Mesenchymal stem cell (in vitro differentiated cells and primary cell): ENCODE measurements around the gene FAM219B.

ENCODE experiments used
- DNase-seq: peaks from one replicate; pipeline ENCODE4 v3.0.0-alpha.2; 2013
- H2AFZ ChIP-seq: one replicate; pipeline ENCODE4 v1.6.1; 2013; ENCODE audit warnings: low read depth, mild to moderate bottlenecking, control low read depth, inconsistent platforms, low read length, moderate library complexity
- H2AK5ac ChIP-seq: 2 replicates; pipeline ENCODE4 v1.6.1; 2013; ENCODE audit warnings: low read length, moderate library complexity, mild to moderate bottlenecking, inconsistent platforms; ENCODE audit not compliant: severe bottlenecking
- H2BK120ac ChIP-seq: one replicate; pipeline ENCODE4 v1.6.1; 2013; ENCODE audit warnings: low read depth, mild to moderate bottlenecking, inconsistent platforms, low read length, moderate library complexity
- H2BK12ac ChIP-seq, 2 experiments: one replicate each; pipeline ENCODE4 v1.6.1; 2013; ENCODE audit warnings: inconsistent platforms in 2 of 2, low read length in 2 of 2, mild to moderate bottlenecking in 2 of 2, moderate library complexity in 2 of 2, control low read depth in 1 of 2
- H2BK15ac ChIP-seq: one replicate; pipeline ENCODE4 v1.6.1; 2013; ENCODE audit warnings: mild to moderate bottlenecking, low read depth, inconsistent platforms; ENCODE audit not compliant: poor library complexity, severe bottlenecking
- H2BK5ac ChIP-seq: 2 replicates; pipeline ENCODE4 v1.6.1; 2013; ENCODE audit warnings: low read depth, mild to moderate bottlenecking, low read length, control low read depth, inconsistent platforms; ENCODE audit not compliant: poor library complexity, severe bottlenecking
- H3K14ac ChIP-seq, 2 experiments: one replicate each; pipeline ENCODE4 v1.6.1; 2013; ENCODE audit warnings: inconsistent platforms in 2 of 2, low read length in 2 of 2, control low read depth in 1 of 2, mild to moderate bottlenecking in 1 of 2, moderate library complexity in 1 of 2
- H3K18ac ChIP-seq, 2 experiments: one replicate each; pipeline ENCODE4 v1.6.1; 2013; ENCODE audit warnings: inconsistent platforms in 2 of 2, low read length in 2 of 2, control low read depth in 1 of 2, low read depth in 1 of 2, mild to moderate bottlenecking in 1 of 2
- H3K23ac ChIP-seq, 2 experiments: one replicate each; pipeline ENCODE4 v1.6.1; 2013; ENCODE audit warnings: inconsistent platforms in 2 of 2, low read length in 2 of 2, mild to moderate bottlenecking in 2 of 2, moderate library complexity in 2 of 2, control low read depth in 1 of 2
- H3K27ac ChIP-seq: 2 replicates; pipeline ENCODE4 v1.5.1; 2013; ENCODE audit warnings: mild to moderate bottlenecking, moderate library complexity, low read length, control low read depth, inconsistent platforms; ENCODE audit not compliant: poor library complexity, severe bottlenecking
- H3K27me3 ChIP-seq, 2 experiments: 2 replicates each; pipeline versions ENCODE4 v1.6.1 to v1.7.0; 2013; ENCODE audit warnings: low read length in 2 of 2, mild to moderate bottlenecking in 2 of 2, moderate library complexity in 2 of 2, control low read depth in 1 of 2, inconsistent platforms in 1 of 2; ENCODE audit not compliant: control insufficient read depth in 1 of 2, insufficient read depth in 1 of 2
- H3K36me3 ChIP-seq, 2 experiments: 2 replicates each; pipeline versions ENCODE4 v1.6.1 to v1.7.0; 2013; ENCODE audit warnings: low read length in 2 of 2, control low read depth in 1 of 2, inconsistent platforms in 1 of 2, low read depth in 1 of 2, mild to moderate bottlenecking in 1 of 2; ENCODE audit not compliant: insufficient read depth in 2 of 2, control insufficient read depth in 1 of 2
- H3K4ac ChIP-seq, 2 experiments: one replicate each; pipeline ENCODE4 v1.6.1; 2013; ENCODE audit warnings: inconsistent platforms in 2 of 2, low read length in 2 of 2, mild to moderate bottlenecking in 2 of 2, moderate library complexity in 2 of 2, control low read depth in 1 of 2, low read depth in 1 of 2
- H3K4me1 ChIP-seq: 2 replicates; pipeline ENCODE4 v1.6.1; 2013; ENCODE audit warnings: low read depth, low read length, control low read depth; ENCODE audit not compliant: control insufficient read depth, insufficient read depth
- H3K4me2 ChIP-seq: 2 replicates; pipeline ENCODE4 v1.6.1; 2013; ENCODE audit warnings: low read length, mild to moderate bottlenecking, inconsistent platforms; ENCODE audit not compliant: poor library complexity, severe bottlenecking
- H3K4me3 ChIP-seq, 2 experiments: 2 replicates each; pipeline versions ENCODE4 v1.5.1 to v1.7.0; 2013; ENCODE audit warnings: low read length in 2 of 2, mild to moderate bottlenecking in 2 of 2, control low read depth in 1 of 2, low read depth in 1 of 2; ENCODE audit not compliant: insufficient read depth in 1 of 2
- H3K79me1 ChIP-seq: replicated peaks from 2 replicates; pipeline ENCODE4 v1.6.1; 2013; ENCODE audit warnings: mild to moderate bottlenecking, control low read depth, low read length, inconsistent platforms; ENCODE audit not compliant: poor library complexity, severe bottlenecking
- H3K9ac ChIP-seq: 2 replicates; pipeline ENCODE4 v1.7.0; 2013; ENCODE audit warnings: mild to moderate bottlenecking, low read length, moderate library complexity
- H3K9me3 ChIP-seq: 2 replicates; pipeline ENCODE4 v1.7.0; 2013; ENCODE audit warnings: mild to moderate bottlenecking, low read length; ENCODE audit not compliant: control insufficient read depth
- H4K8ac ChIP-seq: one replicate; pipeline ENCODE4 v1.6.1; 2013; ENCODE audit warnings: inconsistent platforms, mild to moderate bottlenecking, low read length, moderate library complexity
- H4K91ac ChIP-seq: one replicate; pipeline ENCODE4 v1.6.1; 2013; ENCODE audit warnings: mild to moderate bottlenecking, low read length, inconsistent platforms
- WGBS: methylation state at CpG from one replicate; pipeline ENCODE4 v1.1.7; 2013; ENCODE audit warnings: mixed read lengths; 5-methylcytosine and 5-hydroxymethylcytosine counted together

The FAM219B gene

DNA sequence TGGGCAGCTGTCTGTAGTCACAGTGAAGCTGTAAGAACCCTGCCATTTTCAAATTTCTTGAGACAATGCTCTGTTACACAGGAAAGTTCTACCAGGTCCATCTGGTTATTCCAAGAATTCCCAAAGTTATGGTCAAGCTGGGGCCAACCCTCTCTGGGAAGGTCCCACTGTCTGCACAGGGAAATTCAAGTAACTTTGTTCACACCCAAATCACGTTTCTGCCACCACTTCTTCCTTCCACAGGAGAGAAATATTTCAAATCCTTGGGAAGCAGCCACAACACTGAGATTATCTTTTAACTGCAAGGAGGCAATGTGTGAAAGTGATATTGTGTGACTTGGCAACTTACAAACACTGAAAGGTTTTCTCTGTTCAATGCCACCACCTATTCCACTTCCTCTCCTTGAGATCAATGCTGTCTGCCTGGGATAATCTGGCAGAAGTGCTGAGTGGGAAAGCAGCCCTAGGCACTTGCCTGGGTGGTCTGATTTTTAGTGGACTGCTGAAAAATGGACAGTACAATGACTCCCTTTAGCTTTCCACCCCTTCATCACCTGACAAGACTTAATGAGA lies 39.1 kb downstream of the FAM219B start:
- H2AK5ac ChIP-seq = peak overlapping the region; percentile 24
- peak overlapping the region; percentile 85 for H3K27ac ChIP-seq
- peaks cover 9 to 14% of the 10 kb centered on the region in 2 experiments for H3K36me3 ChIP-seq
- H3K14ac ChIP-seq = no peak overlapping the region
- WGBS = no CpG with 5 or more reads among the region's 1 CpG
- peaks cover 11% of the 10 kb centered on the region for H3K79me1 ChIP-seq
- no peaks in the 10 kb centered on the region for H3K27me3 ChIP-seq
- peak overlapping the region; percentile 74 for H2BK5ac ChIP-seq
- no peak overlapping the region for H3K4ac ChIP-seq
- no peak for DNase-seq
- H3K4me2 ChIP-seq = peak overlapping the region; percentile 20
- H4K91ac ChIP-seq = no peak overlapping the region
- no peak overlapping the region for H2BK12ac ChIP-seq
- H3K18ac ChIP-seq = no peak overlapping the region
- H2AFZ ChIP-seq = no peak overlapping the region
- no peak overlapping the region for H3K4me3 ChIP-seq
- no peak overlapping the region for H2BK120ac ChIP-seq
- no peaks in the 10 kb centered on the region for H3K9me3 ChIP-seq
- H3K9ac ChIP-seq = no peak overlapping the region
- H2BK15ac ChIP-seq = no peak overlapping the region
- no peak overlapping the region for H3K23ac ChIP-seq
- H4K8ac ChIP-seq = no peak overlapping the region
- peaks cover 44% of the 10 kb centered on the region for H3K4me1 ChIP-seq

DNA sequence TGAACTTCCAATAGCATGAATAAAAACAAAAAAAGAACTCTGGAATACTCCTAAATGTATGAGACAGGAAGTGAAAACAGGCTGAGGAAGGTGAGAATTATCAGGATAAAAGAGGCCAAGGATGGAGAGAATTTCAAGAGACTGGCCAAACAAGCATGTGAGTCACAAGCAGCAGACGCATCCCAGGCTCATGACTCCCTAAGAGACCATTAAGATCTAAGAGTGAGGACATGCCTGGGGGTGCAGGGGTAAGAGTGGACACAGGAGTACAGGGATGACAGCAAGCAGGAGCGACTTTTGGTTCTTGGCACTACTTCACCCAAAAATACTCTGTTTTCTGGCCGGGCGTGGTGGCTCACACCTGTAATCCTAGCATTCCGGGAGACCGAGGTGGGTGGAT lies 40.6 kb downstream of the FAM219B start:
- Histone ChIP-seq H2AK5ac (peak overlapping the region; percentile 3), H3K4me1 (peaks cover 38% of the 10 kb centered on the region), H3K27me3 (no peaks in the 10 kb centered on the region), H3K4me3 (no peak overlapping the region), H3K9ac (peak overlapping the region; percentile 61), H2BK5ac (no peak overlapping the region), H2BK15ac (no peak overlapping the region), H4K8ac (no peak overlapping the region), H2BK12ac (no peak overlapping the region), H3K18ac (no peak overlapping the region), H3K14ac (no peak overlapping the region), H3K4me2 (no peak overlapping the region), H3K9me3 (no peaks in the 10 kb centered on the region), H2AFZ (no peak overlapping the region), H3K4ac (no peak overlapping the region), H2BK120ac (no peak overlapping the region), H4K91ac (no peak overlapping the region), H3K23ac (no peak overlapping the region), H3K79me1 (peaks cover 10% of the 10 kb centered on the region), H3K36me3 (peaks cover 9 to 14% of the 10 kb centered on the region in 2 experiments), H3K27ac (peak overlapping the region; percentile 64)
- 74% methylated on average over 6 of the region's 6 CpGs for WGBS
- peak; percentile 78 for DNase-seq

DNA sequence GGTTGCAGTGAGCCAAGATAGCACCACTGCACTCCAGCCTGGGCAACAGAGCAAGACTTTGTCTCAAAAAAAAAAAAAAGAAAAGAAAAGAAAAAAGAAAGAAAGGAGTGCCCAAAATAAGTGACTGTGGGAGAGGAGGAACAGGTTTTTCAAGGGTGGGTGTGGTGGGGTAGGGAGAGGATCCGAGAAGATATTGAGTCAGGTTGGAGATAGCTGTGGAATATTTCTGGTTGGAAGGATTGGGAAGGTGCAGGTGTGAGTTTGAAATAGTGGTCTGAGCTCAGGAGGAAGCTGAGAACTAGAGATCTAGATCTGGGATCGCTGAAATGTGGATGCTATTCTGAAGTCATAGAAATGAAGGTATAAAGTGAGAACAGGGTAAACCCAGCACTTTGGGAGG lies 41.3 kb downstream of the FAM219B start:
- H2BK120ac ChIP-seq = no peak overlapping the region
- no peak for DNase-seq
- H4K91ac ChIP-seq = no peak overlapping the region
- WGBS = 96% methylated on average over 2 of the region's 2 CpGs
- no peaks in the 10 kb centered on the region for H3K9me3 ChIP-seq
- no peak overlapping the region for H2AFZ ChIP-seq
- H3K14ac ChIP-seq = no peak overlapping the region
- peaks cover 10% of the 10 kb centered on the region for H3K79me1 ChIP-seq
- H2BK12ac ChIP-seq = no peak overlapping the region
- no peak overlapping the region for H2BK15ac ChIP-seq
- peaks cover 9% of the 10 kb centered on the region in 2 experiments for H3K36me3 ChIP-seq
- H3K27me3 ChIP-seq = no peaks in the 10 kb centered on the region
- H3K18ac ChIP-seq = no peak overlapping the region
- H3K4me2 ChIP-seq = no peak overlapping the region
- no peak overlapping the region for H4K8ac ChIP-seq
- no peak overlapping the region for H3K23ac ChIP-seq
- no peak overlapping the region for H3K27ac ChIP-seq
- peaks cover 35% of the 10 kb centered on the region for H3K4me1 ChIP-seq
- no peak overlapping the region for H2BK5ac ChIP-seq
- no peak overlapping the region for H3K4me3 ChIP-seq
- H3K4ac ChIP-seq = no peak overlapping the region
- H3K9ac ChIP-seq = no peak overlapping the region
- peak overlapping the region; percentile 90 for H2AK5ac ChIP-seq

DNA sequence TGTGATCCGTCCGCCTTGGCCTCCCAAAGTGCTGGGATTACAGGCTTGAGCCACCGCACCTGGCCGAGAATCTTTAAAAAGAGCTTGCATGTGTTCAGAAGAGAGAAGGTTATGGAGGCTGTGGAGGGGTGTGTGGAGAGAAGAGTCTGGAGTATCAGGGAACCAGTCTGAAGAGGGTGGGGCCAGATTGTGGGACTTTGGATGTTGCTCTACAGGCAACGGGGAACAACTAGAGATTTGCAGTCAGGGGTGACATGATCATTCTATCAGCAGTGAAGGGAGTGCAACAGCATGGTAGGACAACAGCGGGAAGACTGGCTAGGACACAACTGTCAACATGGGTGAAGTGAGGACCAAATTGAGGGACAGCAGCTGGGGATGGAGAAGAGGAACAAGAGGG lies 42.4 kb downstream of the FAM219B start:
- H2BK5ac ChIP-seq = no peak overlapping the region
- peaks cover 6 to 9% of the 10 kb centered on the region in 2 experiments for H3K36me3 ChIP-seq
- H2AK5ac ChIP-seq = peak overlapping the region; percentile 13
- no peaks in the 10 kb centered on the region for H3K9me3 ChIP-seq
- H3K27me3 ChIP-seq = no peaks in the 10 kb centered on the region
- H3K27ac ChIP-seq = no peak overlapping the region
- no peak overlapping the region for H3K4me2 ChIP-seq
- DNase-seq = no peak
- H4K8ac ChIP-seq = no peak overlapping the region
- no peak overlapping the region for H3K18ac ChIP-seq
- peak overlapping the region in 1 of 2 experiments; percentile 2 for H2BK12ac ChIP-seq
- no peak overlapping the region for H2AFZ ChIP-seq
- H3K14ac ChIP-seq = no peak overlapping the region
- no peak overlapping the region for H4K91ac ChIP-seq
- no peak overlapping the region for H3K4ac ChIP-seq
- 78% methylated on average over 6 of the region's 6 CpGs for WGBS
- H3K4me3 ChIP-seq = no peak overlapping the region
- no peak overlapping the region for H3K9ac ChIP-seq
- no peak overlapping the region for H3K23ac ChIP-seq
- H3K79me1 ChIP-seq = peaks cover 14% of the 10 kb centered on the region
- H3K4me1 ChIP-seq = peaks cover 35% of the 10 kb centered on the region
- H2BK15ac ChIP-seq = no peak overlapping the region
- no peak overlapping the region for H2BK120ac ChIP-seq
